HCT116 (cell line): ENCODE data around the gene GPRC5C. TPM values are rescaled to one million over a fixed set of nuclear protein-coding genes. Genes with fewer than 3 reads are reported as not detected.
A peak's percentile ranks its signal among the peaks of the same experiment; 100 is the strongest.

Experiments used
- ATAC-seq: fragments of 200-7000 bp; cut with Tn5 transposase; 2 replicates; pipeline ENCODE4 v1.9.1; 2020; ENCODE audit warnings: mild to moderate bottlenecking, moderate library complexity
- BruUV-seq: library from RNA; stranded (reverse); fragments of 400-500 nt; replicated peaks from 2 replicates; lab custom pipeline; 2021; lab: Mats Ljungman, UMichigan
- CTCF ChIA-PET: fragments of 300-600 bp; sonication (Branson Sonifier 250); formaldehyde crosslinking; loops from one replicate; lab custom pipeline; 2021; ENCODE audit warnings: antibody characterized with exemption; lab: Charles Lee
- POLR2A ChIA-PET: fragments of 300-600, 350-600 bp; sonication (Branson Sonifier 250); formaldehyde crosslinking; loops from one replicate; lab custom pipeline; 2021; ENCODE audit warnings: antibody characterized with exemption; lab: Charles Lee
- RAD21 ChIA-PET, 2 experiments: fragments of 300-600 bp; sonication (Branson Sonifier 250); formaldehyde crosslinking; loops; one replicate each; lab custom pipeline; 2023; ENCODE audit warnings: low total read pairs in 2 of 2; ENCODE audit not compliant: uncharacterized antibody in 2 of 2, unreplicated experiment in 2 of 2, low non-redundant PET in 1 of 2; lab: Charles Lee
- DNase-seq: peaks from one replicate; pipeline ENCODE4 v3.0.0-alpha.2; 2010; ENCODE audit warnings: low read depth, low spot score
- H2AFZ ChIP-seq: fragments of 200-600 bp; shearing (Covaris generic), sonication (generic); 2 replicates; pipeline ENCODE4 v1.6.1; 2017; ENCODE audit warnings: low read depth, mixed run types, mixed read lengths, antibody characterized with exemption, low read length; ENCODE audit not compliant: poor library complexity, severe bottlenecking
- H3K27ac ChIP-seq: 2 replicates; pipeline ENCODE4 v1.5.1; 2012; ENCODE audit warnings: low read depth, low read length
- H3K27me3 ChIP-seq: fragments of 200-600 bp; sonication (generic); 2 replicates; pipeline ENCODE4 v1.6.1; 2016; ENCODE audit warnings: mixed run types, low read length, mixed read lengths; ENCODE audit not compliant: insufficient read depth
- H3K36me3 ChIP-seq, 2 experiments: fragments of 200-500 bp in 1 of 2; fragments of 200-600 bp in 1 of 2; sonication (Bioruptor generic) in 1 of 2; sonication (generic) in 1 of 2; 2 replicates each; pipeline versions ENCODE4 v1.5.1 to v1.6.1; 2014 to 2016; ENCODE audit warnings: low read length in 2 of 2, inconsistent platforms in 1 of 2, mixed read lengths in 1 of 2, mixed run types in 1 of 2; ENCODE audit not compliant: insufficient read depth in 2 of 2, control insufficient read depth in 1 of 2
- H3K4me1 ChIP-seq, 2 experiments: fragments of 200-600 bp in 1 of 2; sonication (generic) in 1 of 2; 2 replicates each; pipeline versions ENCODE4 v1.5.1 to v1.6.1; 2012 to 2017; ENCODE audit warnings: low read length in 2 of 2, inconsistent platforms in 1 of 2, mild to moderate bottlenecking in 1 of 2, mixed read lengths in 1 of 2, mixed run types in 1 of 2, moderate library complexity in 1 of 2; ENCODE audit not compliant: insufficient read depth in 2 of 2, control insufficient read depth in 1 of 2
- H3K4me2 ChIP-seq: fragments of 200-600 bp; sonication (generic); 2 replicates; pipeline ENCODE4 v1.6.1; 2017; ENCODE audit warnings: mixed run types, low read length, mixed read lengths
- H3K4me3 ChIP-seq, 2 experiments: fragments of 200-600 bp in 1 of 2; sonication (generic) in 1 of 2; replicated peaks in 1 of 2; 2 replicates each; pipeline ENCODE4 v1.5.1; 2011 to 2016; ENCODE audit warnings: low read length in 2 of 2, control low read depth in 1 of 2, low read depth in 1 of 2, mild to moderate bottlenecking in 1 of 2, mixed read lengths in 1 of 2, mixed run types in 1 of 2
- H3K79me2 ChIP-seq: fragments of 200-600 bp; sonication (generic); 2 replicates; pipeline ENCODE4 v1.6.1; 2017; ENCODE audit warnings: mild to moderate bottlenecking, mixed run types, low read length, moderate library complexity, mixed read lengths; ENCODE audit not compliant: insufficient read depth
- H3K9ac ChIP-seq: fragments of 200-600 bp; sonication (generic); 2 replicates; pipeline ENCODE4 v1.6.1; 2016; ENCODE audit warnings: low read length, mixed read lengths
- H3K9me2 ChIP-seq: fragments of 200-600 bp; sonication (generic), shearing (Covaris generic); 2 replicates; pipeline ENCODE4 v1.6.1; 2017; ENCODE audit warnings: mixed run types, mild to moderate bottlenecking, moderate library complexity; ENCODE audit not compliant: insufficient read depth
- H3K9me3 ChIP-seq, 2 experiments: fragments of 200-500 bp in 1 of 2; fragments of 200-600 bp in 1 of 2; sonication (Bioruptor generic) in 1 of 2; sonication (generic) in 1 of 2; 2 replicates each; pipeline ENCODE4 v1.6.1; 2014 to 2017; ENCODE audit warnings: low read length in 2 of 2, mixed read lengths in 2 of 2, inconsistent platforms in 1 of 2, low read depth in 1 of 2, mild to moderate bottlenecking in 1 of 2, mixed run types in 1 of 2, moderate library complexity in 1 of 2; ENCODE audit not compliant: control insufficient read depth in 1 of 2, insufficient read depth in 1 of 2
- H4K20me1 ChIP-seq: fragments of 200-600 bp; sonication (generic), shearing (Covaris generic); 2 replicates; pipeline ENCODE4 v1.6.1; 2017; ENCODE audit warnings: mixed run types, mild to moderate bottlenecking, moderate library complexity; ENCODE audit not compliant: insufficient read depth
- POLR2A ChIP-seq: IDR thresholded peaks from 2 replicates; pipeline ENCODE4 v1.7.0; 2011; ENCODE audit warnings: borderline replicate concordance; ENCODE audit not compliant: insufficient read depth, insufficient read length; ENCODE audit errors: extremely low read depth
- intact Hi-C: fragments of 100-400 bp; cut with micrococcal nuclease; formaldehyde crosslinking; loops from 2 replicates; pipeline ENCODE4 v1.10.0; 2022
- total RNA-seq: library from RNA; stranded (reverse); gene quantifications from one replicate; pipeline ENCODE4 v1.2.1, GENCODE V29; 2021; ENCODE audit not compliant: unreplicated experiment
- TF ChIP-seq, protein P1 (sequence below), 3 experiments: fragments of 200-600 bp in 1 of 3; sonication (generic) in 1 of 3; IDR thresholded peaks in 2 of 3; conservative IDR thresholded peaks in 1 of 3; 2 replicates each; pipeline ENCODE4 v1.5.1; 2012 to 2017; ENCODE audit warnings: low read depth in 2 of 3, low read length in 2 of 3, antibody characterized with exemption in 1 of 3, borderline replicate concordance in 1 of 3, control low read depth in 1 of 3, mild to moderate bottlenecking in 1 of 3, mixed read lengths in 1 of 3, mixed run types in 1 of 3, moderate library complexity in 1 of 3; ENCODE audit not compliant: insufficient read depth in 1 of 3
- TF ChIP-seq, protein P2 (sequence below): IDR thresholded peaks from 2 replicates; pipeline ENCODE4 v1.6.1; 2011; ENCODE audit warnings: mild to moderate bottlenecking, low read length, moderate library complexity; ENCODE audit not compliant: insufficient replicate concordance; ENCODE audit errors: extremely low read depth

The GPRC5C gene
- total RNA-seq, 1 experiment from 2014 or later, result 54.4 TPM

DNA sequence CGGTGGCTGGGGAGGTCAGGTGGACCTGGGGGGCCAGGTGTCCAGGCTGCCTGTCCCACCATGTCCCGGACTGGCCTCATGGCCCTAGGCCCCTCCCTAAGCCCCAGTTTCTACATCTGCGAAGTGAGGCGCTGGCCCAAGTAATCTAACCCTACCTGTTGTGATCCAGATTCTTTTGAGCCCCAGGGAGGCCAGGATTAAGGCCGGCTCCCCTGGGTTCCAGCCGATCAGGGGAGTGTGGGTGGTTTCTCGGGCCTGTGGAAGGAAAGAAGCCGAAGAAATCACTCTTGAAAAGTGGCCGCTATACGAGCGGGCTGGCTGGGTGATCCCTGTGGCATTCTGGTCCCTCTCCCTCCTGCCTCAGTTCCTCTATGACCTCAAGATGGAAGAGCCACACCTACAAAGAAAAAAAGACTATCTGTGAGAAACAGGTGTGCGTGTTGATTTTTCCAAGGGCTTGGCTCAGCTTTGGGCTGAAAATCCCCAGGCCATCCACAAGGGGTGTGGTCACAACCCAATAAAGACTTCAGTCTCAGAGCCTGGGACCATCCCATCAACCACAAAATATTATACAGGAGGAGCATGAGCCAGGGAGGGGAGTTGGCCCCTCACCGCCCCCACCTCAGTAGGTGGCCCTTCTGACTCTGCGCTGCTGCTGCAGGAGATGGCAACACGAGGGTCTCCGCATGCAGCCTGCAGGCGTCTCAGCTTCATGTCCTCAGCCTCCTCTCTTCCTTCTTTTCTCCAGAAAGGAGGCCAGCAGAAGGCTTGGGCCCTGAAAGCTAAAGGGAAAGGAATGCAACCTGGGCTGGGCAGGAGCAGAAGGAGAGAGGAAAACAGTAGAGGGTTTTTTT is 44.3 kb upstream of the GPRC5C start:
- peaks cover 0 to 6% of the 10 kb centered on the region in 2 experiments; a peak in 2 of 4 replicates for H3K4me1 ChIP-seq
- no peaks in the 10 kb centered on the region for H3K9me3 ChIP-seq
- H2AFZ ChIP-seq, result no peak overlapping the region
- no peak overlapping the region for H3K27ac ChIP-seq
- CTCF ChIA-PET, result interaction anchor here (0.9 to 1.5 kb wide), 2 partner anchors 8 to 66 kb away, joined by 3 to 5 read pairs; no protein-coding TSS in a partner anchor
- RAD21 ChIA-PET, result no interaction called here
- BruUV-seq, result no TSS peak
- no peaks in the 10 kb centered on the region for H3K27me3 ChIP-seq
- no peaks in the 10 kb centered on the region for H3K36me3 ChIP-seq
- intact Hi-C loops, result no loop called here
- H3K4me3 ChIP-seq, result no peak overlapping the region
- no peak overlapping the region for H3K4me2 ChIP-seq
- H3K79me2 ChIP-seq, result no peaks in the 10 kb centered on the region
- ATAC-seq (peak; percentile 58), DNase-seq (no peak)
- H3K9ac ChIP-seq, result no peak overlapping the region
- no peaks in the 10 kb centered on the region for H4K20me1 ChIP-seq
- POLR2A ChIA-PET, result no interaction called here
- no peak for TF ChIP-seq POLR2A
- TF ChIP-seq, protein P1, sequence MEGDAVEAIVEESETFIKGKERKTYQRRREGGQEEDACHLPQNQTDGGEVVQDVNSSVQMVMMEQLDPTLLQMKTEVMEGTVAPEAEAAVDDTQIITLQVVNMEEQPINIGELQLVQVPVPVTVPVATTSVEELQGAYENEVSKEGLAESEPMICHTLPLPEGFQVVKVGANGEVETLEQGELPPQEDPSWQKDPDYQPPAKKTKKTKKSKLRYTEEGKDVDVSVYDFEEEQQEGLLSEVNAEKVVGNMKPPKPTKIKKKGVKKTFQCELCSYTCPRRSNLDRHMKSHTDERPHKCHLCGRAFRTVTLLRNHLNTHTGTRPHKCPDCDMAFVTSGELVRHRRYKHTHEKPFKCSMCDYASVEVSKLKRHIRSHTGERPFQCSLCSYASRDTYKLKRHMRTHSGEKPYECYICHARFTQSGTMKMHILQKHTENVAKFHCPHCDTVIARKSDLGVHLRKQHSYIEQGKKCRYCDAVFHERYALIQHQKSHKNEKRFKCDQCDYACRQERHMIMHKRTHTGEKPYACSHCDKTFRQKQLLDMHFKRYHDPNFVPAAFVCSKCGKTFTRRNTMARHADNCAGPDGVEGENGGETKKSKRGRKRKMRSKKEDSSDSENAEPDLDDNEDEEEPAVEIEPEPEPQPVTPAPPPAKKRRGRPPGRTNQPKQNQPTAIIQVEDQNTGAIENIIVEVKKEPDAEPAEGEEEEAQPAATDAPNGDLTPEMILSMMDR (IDR thresholded peaks at IDR 0.05 in 2 of 3, conservative IDR thresholded peaks at IDR 0.05 in 1 of 3; ENCODE audit: borderline replicate concordance in 1 of 3, insufficient read depth in 1 of 3, low read depth in 2 of 3, low read length in 2 of 3), result peak in 2 of 3 experiments; percentile 26 to 28; a peak in 2 of 6 replicates
- TF ChIP-seq, protein P2, sequence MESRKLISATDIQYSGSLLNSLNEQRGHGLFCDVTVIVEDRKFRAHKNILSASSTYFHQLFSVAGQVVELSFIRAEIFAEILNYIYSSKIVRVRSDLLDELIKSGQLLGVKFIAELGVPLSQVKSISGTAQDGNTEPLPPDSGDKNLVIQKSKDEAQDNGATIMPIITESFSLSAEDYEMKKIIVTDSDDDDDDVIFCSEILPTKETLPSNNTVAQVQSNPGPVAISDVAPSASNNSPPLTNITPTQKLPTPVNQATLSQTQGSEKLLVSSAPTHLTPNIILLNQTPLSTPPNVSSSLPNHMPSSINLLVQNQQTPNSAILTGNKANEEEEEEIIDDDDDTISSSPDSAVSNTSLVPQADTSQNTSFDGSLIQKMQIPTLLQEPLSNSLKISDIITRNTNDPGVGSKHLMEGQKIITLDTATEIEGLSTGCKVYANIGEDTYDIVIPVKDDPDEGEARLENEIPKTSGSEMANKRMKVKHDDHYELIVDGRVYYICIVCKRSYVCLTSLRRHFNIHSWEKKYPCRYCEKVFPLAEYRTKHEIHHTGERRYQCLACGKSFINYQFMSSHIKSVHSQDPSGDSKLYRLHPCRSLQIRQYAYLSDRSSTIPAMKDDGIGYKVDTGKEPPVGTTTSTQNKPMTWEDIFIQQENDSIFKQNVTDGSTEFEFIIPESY, result no peak
- no peaks in the 10 kb centered on the region for H3K9me2 ChIP-seq
